NCI-H2107 treated with DMSO at 0.1 percent for 48 hours (cell line): ENCODE measurements around the gene BANP.
"Not testable (repeated sequence)": the region's sequence is repeated elsewhere in the genome, so short reads cannot be mapped to it uniquely, and the experiment has no call there.

ENCODE experiments used
- DNase-seq: peaks from one replicate; lab custom pipeline; 2025; ENCODE audit not compliant: unreplicated experiment; lab: John Stamatoyannopoulos, UW

Gene BANP, protein sequence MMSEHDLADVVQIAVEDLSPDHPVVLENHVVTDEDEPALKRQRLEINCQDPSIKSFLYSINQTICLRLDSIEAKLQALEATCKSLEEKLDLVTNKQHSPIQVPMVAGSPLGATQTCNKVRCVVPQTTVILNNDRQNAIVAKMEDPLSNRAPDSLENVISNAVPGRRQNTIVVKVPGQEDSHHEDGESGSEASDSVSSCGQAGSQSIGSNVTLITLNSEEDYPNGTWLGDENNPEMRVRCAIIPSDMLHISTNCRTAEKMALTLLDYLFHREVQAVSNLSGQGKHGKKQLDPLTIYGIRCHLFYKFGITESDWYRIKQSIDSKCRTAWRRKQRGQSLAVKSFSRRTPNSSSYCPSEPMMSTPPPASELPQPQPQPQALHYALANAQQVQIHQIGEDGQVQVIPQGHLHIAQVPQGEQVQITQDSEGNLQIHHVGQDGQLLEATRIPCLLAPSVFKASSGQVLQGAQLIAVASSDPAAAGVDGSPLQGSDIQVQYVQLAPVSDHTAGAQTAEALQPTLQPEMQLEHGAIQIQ

DNA sequence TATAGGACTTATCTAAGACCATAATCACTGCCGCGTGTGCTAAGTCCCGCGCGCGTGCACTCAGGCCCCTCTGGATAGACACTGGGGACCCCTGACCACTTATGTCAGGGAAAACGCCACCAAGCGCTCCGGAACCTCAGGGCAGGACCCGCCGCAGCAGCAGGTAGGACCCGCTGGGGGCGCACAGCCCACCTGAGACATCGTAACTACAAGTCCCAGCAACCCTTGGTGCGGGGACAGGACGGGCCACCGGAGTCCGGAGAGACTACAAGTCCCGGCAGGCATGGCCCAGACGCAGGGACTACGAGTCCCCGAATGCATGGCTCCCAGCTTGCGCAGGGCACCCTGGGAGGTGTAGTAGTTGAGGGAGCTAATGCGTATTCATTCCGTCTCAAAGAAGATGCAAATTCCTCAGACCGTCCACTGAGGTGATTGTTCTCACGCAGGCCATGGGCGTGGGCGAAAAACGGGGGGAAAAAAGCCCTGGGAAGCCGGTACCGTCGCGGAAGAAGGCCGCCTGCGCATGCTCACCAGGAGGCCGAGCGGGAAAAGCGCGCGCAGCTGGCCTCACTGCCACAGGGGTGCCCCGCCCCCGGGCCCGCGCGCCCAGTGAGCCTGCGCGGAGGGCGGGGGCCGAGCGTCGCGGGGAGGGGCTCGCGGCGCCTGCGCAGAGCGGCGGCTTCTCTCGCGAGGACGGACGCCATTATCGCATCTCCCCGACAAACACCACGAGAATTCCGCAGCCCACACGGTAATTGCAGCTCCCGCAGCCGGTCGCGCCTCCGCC, at the start of gene BANP:
Gene BANP (plus strand): TSS at position 670 of the 787 bp plus-strand sequence. CDS start 23,682 bp downstream, outside the sequence.
- DNase-seq: peak; percentile 87

DNA sequence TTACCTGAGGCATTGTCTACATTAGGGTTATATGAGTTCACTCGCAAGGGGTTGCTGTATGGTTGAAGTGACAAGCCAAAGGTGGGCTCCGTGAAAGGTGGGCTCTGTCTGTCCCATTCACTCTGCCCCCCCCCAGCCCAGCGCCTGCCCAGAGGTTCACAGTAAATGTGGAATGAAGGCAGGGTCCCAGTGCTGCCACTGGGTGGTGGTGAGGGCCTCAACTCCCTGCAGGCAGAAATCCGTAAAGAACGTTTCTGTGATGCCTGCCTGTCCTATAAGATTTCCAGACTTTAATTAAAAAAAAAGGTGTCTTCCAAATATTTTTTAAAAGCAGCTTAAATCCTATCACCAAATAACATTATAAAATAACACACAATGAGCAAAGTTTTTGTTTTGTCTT, 46.3 kb upstream of the BANP start:
- DNase-seq: not testable (repeated sequence)

DNA sequence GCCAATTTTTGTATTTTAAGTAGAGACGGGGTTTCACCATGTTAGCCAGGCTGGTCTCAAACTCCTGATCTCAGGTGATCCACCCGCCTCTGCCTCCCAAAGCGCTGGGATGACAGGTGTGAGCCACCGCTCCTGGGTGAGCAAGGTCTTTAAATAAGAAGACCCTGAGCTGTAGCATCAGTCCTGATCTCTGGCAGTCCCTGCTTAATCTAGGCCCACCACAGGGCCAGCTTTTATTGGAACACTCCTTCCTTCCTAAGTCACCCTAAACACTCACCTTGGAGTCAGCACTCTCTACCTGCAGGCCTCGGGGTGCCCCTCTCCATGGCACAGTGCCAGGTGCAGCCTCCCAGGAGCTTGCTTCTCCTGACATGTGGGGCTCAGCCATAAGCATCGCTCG, 45.7 kb upstream of the BANP start:
- DNase-seq: not testable (repeated sequence)

DNA sequence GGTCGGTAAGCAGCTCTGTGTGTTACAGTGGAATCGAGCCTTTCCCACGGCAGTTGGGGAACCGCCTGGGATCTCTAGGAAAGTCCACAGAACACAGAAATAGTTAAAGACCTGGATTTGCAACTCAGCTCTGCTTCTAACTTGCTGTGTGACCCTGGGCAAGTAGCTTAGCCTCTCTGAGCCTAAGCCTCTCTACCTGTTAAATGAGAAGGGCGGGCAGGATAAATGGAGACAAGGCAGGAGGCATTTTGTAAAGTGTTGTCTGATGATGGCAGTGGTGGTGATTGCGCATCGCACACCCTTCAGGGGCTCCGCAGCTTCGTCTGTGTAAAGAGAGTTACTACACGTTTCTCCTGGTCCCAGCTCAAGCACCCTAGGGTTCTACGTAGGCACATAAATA, 43.1 kb upstream of the BANP start:
- DNase-seq: not testable (repeated sequence)

DNA sequence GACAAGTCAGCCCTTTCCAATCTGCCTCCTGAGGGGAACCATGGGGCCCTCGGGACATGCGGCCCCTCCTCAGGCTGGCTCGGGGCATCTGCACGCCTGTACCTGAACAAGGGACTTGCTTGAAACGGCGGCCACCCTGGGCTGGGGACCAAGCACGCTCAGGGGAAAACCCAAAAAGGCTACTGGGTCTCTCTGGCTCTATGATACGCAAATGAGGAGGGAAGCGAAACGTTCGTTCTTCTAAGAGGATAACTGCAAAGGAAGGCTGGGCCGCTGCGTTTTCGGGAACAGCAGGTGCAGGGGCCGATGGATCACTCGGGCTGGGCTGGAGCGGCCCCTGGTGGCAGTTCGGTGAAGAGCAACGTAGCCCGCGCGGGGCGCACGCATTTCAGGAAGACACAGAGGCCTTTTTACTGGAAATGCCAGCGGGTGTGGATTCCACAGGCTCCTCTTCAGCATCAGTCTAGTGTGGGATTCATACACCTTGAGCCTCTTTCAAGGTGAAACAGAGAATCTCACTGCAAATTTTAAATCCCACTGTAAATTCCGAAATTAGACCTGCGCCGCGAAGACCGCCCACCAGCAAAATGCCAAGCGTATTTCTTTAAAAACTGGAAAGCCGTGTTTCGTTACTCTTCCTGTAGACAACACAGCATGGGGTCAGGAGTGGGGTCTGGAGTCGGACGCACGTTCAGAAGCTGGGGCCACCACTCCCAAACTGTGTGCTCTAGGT, 41.9 kb upstream of the BANP start:
- peak; percentile 52 for DNase-seq

DNA sequence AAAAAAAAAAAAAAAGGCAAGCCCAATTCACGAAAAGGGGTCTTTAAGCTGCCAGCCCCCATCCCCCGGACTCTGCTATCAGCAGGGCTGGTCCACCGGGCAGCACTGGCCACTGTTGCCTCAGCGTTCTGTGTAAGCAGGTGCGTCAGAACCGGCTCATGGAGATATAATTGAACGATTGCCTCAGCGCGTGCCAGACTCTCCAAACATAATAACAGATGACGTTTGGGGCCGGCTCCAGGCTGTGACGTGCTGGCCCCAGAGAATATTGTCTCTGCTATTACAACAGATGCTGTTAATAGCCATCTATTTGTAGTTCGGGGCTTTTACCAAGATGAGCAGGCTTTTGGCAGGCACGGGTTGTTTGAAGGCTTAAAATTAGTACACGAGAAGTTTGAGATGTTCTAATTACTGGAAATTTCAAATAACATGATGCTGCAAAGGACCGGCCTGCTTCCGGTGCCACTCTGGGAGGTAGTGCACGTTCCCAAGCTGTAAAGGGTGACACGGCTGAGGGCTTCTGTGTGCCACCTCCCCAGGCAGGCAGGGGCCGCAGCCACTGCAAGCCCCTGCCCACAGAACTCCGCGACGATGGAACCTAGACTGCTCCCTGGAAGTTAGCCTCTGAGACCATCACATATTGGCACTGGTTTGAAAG, 40.0 kb upstream of the BANP start:
- DNase-seq: peak; percentile 68

DNA sequence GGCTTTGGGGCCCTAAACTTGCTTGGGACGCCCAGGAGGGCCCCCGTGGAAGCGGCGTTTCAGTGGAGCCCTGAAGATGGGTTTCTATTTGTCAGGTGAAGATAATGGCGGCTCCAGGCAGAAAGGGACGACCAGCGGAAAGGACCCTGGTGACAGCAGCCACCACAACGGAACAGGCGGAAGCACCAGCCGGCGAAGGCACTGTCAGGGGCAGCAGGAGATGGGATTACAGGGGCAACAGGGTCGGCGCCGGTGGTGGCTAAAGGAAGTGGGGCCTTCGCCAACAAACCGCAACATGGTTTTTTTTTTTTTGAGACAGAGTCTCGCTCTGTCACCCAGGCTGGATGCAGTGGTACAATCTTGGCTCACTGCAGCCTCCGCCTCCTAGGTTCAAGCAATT, 38.5 kb upstream of the BANP start:
- not testable (repeated sequence) for DNase-seq

DNA sequence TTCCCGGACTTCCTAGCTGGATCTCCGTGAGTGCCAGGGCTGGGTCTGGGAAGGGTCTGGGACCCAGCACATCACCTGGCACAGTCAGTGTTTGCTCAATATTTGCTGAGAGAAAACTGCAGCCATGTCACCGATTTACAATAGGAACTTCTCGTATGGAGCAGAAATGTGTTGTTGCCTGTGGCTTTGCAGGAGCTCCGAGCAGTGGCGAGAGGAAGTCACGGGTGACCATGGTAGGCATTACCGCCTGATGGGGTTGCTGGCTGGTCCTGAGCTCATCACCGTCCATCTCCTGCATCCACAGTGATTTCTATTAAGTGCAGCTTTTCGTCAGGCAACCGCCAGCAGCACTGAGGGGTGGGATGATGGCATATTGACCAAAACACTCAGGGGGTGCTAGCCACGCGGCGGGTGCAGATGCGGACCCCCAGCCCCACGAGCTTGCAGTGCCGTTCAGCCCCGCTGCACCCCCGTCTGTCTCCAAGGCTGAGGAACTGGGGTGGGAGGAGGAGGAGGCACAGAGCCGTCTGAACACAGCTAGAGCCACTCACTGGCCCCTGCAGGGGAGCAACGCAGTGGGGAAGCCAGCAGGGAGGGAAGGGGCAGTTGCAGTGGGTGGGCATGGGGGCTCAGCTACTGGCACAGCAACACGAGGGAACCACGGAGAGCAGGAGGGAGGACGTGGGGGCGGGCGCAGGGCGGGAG, 37.1 kb upstream of the BANP start:
- not testable (repeated sequence) for DNase-seq

DNA sequence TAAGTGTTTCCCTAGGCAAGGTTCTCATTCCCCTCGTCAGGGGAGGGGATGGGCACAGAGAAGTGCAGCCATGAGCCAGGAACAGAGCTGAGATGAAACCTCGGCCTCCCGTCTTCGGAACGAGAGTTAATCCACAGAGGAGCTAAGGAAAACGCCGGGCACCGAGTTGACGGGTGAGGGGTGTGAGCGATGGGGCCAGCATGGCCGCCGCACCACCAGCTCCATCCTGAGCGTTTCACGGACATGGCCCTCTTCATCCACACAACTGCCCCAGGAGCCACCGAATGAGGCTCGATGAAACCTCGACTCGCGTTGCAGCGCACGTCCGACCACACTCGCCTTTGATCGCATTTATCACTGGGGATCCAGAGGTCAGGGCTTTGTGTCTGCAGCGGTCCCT, 36.4 kb upstream of the BANP start:
- no peak for DNase-seq

DNA sequence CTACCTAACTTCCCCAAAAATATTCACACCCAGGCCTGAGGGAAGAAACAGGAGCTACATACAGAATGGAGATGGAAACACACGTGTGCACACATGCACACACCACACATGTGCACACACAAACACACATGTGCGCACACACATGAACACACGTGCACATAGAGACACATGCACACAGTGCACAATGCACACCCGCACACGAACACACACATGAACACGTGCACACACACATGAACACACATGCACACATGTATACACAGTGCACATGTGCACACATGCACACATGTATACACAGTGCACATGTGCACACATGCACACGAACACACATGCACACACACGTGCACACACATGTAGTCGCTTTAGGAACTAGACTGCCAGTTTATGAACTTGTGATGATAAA, 33.7 kb upstream of the BANP start:
- no peak for DNase-seq

DNA sequence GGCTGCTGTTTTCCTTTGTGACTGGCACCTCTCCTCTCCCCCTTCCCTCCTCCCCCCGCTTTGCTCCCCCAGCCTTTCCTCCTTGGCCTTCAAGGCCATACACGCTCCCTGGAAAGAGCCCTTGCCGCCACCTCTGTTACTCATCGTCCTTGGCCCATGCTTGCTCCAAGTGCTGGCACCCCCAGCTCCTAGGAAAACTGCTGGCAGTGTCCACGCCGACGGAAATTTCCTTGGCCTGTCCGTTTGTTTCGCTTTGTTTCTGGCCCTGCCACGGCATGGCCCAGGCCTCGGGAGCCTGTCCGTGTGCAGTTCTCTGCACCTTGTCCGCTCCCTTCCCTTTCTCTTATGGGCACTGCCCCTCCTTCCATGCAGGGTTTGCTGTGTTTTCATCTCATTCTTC, 32.9 kb upstream of the BANP start:
- no peak for DNase-seq

DNA sequence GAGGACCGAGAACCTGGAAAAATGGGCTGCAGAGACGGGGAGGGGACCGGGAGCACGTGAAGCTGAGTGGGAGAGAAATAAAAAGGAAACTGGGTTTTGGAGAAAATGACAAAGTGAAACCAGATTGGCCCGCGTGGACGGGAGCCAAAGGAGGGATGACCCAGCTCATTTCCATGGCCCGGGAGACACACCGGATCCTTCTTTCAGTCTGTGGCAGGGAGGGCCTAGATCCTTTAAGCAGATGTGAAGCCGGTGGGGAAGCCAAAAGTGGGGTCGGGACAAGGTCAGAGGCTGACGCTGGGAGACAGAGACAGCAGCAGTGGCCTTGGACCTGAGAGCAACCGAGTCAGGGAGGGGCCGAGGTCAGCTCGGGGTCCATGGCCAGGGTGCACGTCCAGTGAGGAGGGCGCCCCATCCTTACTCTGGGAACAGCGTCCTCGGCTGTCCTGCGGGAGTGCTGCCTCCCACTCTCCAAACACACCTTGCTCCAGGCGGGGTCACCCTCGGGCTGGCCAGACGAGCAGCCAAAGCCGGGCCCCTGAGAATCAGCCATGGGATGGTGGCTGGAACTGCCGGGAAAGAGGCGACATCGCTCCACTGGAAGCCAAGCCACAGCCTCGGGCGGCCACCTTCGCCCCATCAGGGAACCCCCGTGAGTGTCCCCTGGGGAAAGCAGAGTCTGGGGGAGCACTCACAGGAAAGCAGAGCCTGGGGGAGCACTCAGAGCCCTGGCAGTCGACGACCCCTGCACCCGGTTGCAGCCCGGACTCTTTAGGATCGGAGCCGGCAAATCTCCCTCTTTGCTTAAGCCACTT, 32.2 kb upstream of the BANP start:
- DNase-seq: no peak

DNA sequence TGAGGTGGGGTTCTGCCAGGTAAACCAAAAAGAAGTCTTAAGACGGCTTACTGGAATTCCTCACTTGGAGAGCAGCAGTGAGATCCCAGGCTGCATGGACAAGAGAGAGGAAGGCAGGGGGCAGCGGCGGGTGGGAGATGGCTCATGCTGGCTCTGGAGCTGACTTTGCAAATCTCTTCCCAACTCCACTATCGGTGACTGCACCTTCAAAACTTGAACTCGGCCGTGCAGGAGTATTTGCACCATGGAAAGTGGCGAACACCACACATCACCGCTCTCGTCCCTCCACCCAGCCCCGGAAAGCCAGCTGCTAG, 31.6 kb upstream of the BANP start:
- DNase-seq: no peak

DNA sequence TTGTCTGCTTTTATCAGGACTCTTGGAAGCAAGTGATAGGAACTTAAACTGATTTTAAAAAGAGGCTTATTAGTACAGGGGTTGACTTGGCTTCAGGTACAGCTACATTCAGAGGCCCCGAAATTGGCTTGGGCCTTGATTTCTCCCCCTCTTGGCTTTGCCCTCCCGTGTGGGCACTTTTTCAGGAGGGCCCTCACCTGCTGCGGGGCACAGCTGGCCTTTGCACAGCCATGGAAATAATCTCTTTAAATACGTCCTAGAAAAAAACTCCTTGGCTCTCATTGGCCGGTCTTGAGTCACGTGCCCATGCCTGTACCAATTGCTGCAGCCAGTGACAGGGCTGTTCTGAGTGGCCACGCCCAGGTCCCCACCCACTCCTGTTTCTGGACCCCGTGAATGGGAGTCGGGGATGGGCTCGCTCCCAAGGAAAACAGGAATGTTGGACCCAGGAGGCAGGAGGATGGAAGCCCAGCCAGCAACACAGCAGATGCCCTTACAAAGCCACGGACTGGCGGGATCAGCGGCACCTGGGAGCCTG, 29.9 kb upstream of the BANP start:
- no peak for DNase-seq

DNA sequence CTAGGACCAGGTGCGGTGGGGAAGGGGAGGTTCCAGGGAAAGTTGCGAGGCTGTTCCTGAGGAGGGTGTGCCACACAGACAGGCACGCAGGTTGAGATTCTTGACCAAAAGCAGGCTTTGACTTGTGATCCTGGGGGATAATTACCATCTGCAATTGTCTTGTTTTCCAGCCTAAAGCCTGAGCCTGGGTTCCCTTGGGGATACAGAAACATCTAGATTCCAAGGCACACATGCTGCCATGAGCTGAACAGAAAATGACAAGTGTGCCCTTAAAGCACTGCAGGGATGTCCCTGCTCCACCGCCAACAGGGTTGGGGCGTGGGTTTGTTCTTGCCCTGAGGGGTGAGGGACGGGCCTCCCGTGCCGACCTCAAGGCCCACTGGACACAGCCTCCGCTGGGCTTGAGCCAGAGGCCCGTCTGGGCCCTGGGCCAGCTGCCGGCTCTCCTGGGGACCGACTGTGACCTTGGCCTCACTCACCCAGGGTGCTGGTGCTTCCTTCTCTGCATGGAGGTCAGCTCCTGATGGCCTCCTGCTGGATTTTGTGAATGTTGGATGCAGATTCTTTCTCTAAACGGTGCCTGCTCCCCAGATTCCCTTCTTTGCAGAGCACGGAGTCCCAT, 28.9 kb upstream of the BANP start:
- no peak for DNase-seq

DNA sequence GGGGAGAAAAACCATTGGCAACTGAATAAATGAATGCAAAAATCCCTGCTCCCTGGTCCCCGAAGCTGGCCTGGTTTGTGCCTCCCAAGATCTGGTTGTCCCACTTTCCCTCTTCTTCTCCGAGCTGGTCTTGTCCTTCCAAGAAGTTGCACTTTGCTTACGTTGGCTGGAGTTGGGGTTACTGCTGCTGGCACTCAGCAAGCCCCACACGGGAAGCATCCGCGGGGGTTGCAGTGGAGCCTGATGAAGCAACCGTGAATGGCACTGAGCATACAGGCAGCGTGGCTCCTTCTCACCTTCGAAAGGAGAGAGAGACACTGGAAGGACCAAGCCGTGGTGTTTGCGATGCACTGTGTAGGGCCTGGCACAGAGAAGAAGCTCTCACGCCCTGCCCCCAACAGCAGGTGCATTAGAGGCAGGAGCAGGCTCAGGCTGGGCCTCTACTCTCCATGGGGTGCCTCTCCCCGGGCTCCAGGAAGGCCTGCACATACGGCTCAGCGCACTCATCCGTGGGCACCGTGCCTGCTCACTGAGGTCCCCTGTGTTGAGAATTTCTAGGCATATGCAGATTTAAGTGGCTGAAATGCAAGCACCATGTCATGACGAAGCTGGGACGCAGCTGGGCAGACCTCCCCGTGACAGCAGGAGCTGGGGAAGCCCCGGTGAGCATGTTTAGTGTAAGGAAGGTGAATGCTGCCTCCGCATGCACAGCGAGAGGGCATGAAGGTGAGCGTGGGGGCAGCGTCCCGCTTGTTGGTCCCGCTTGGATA, 27.0 kb upstream of the BANP start:
- DNase-seq: peak; percentile 98

DNA sequence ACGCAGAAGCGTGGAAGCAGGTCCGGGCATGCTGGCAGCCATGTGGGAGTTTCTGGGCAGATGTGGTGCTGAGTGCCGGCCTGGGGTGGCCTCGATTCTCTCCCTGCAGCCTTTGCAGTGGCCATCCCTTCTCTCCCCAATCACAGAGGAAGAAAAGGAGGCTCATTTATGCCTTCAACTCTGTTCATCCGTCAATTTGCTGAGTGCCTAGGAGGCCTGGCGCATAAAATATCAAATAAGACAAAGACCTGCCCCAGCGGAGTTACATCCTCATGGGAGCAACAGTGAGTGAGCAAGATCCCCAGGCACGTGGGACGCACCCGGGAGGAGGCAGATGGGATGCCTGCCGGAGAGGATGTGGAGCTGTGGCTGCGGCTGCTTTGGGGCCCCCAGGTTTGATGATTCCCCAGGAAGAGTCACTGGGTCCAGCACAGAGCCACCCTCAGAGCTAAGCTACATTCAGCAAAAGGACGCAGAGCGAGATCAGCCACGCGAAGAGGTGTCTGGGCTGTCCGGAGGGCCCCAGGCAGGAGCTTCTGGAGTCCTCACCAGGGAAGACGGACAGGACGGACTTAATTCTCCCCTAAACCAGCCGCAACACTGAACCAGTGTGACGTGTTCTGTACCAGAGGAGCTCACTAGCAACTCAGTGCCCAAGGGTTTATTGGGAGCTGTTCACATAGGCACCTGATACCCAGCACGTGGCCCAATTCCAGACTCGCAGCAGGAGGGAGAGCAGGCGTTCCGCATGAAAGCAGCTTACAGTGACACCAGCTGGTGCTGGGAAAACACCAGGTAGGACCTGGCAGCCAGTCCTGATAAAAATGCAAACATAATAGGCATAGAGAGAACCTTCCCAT, 26.2 kb upstream of the BANP start:
- DNase-seq: peak; percentile 98
